GM23248 (cell line): ENCODE data around the gene DPM3.

Source experiments
- EZH2 ChIP-seq: fragments of 200-600 bp; sonication (generic); IDR thresholded peaks from 2 replicates; pipeline ENCODE4 v1.6.1; 2018; ENCODE audit warnings: antibody characterized with exemption, mild to moderate bottlenecking; ENCODE audit not compliant: insufficient read depth, poor library complexity, severe bottlenecking
- EZH2phosphoT487 ChIP-seq: fragments of 200-600 bp; sonication (generic); IDR thresholded peaks from 2 replicates; pipeline ENCODE4 v1.6.1; 2018; ENCODE audit warnings: antibody characterized with exemption, moderate library complexity, mild to moderate bottlenecking, low read depth; ENCODE audit not compliant: insufficient read depth

- TF ChIP-seq EZH2phosphoT487 (no peak), EZH2 (no peak)
These were observed 33.4 kb upstream of the DPM3 start, which contains the start of gene TRIM46 for GRCh38 chr1:155173478-155174323.
